T-cell (primary cell): ENCODE data around the gene GSTP1. TPM values are rescaled to one million over a fixed set of nuclear protein-coding genes. Genes with fewer than 3 reads are reported as not detected.

Experiments
- total RNA-seq, 35 experiments: library from RNA in 6 of 35; stranded (reverse) in 6 of 35; fragments of 120-200 nt in 1 of 35; gene quantifications; one replicate each; pipeline versions ENCODE4 v1.2.1 to v1.2.4 and lab custom pipeline; 2013 to 2026

The GSTP1 gene
- total RNA-seq, 5 donors from 2014 or later (not counting 1 experiment from before 2014, with no cell fraction given): 68.3 to 200 (median 151) TPM

Other genes with a start within 250 kb of the GSTP1 start
- gene POLD4, start 230.3 kb upstream of the GSTP1 start, total RNA-seq: 100 to 1,000 TPM in 2 of 5 donors, 10 to 100 TPM in 3; 55.1 to 107 (median 98.0) TPM
- 1 to 10 TPM; 2.2 to 8.5 (median 4.1) TPM for gene CLCF1, start 210.2 kb upstream of the GSTP1 start, total RNA-seq
- 10 to 100 TPM; 34.9 to 63.8 (median 56.2) TPM for gene RAD9A, start 191.8 kb upstream of the GSTP1 start, total RNA-seq
- 100 to 1,000 TPM; 118 to 198 (median 186) TPM for gene PPP1CA, start 182.0 kb upstream of the GSTP1 start, total RNA-seq
- gene TBC1D10C, start 179.7 kb upstream of the GSTP1 start, total RNA-seq: 100 to 1,000 TPM; 288 to 449 (median 436) TPM
- gene CARNS1, start 168.1 kb upstream of the GSTP1 start, total RNA-seq: 10 to 100 TPM in 2 of 5 donors, 1 to 10 TPM in 3; 5.5 to 19.1 (median 9.8) TPM
- gene RPS6KB2, start 155.3 kb upstream of the GSTP1 start, total RNA-seq: 10 to 100 TPM; 60.3 to 88.0 (median 81.9) TPM
- 100 to 1,000 TPM; 192 to 282 (median 256) TPM for gene PTPRCAP, start 146.1 kb upstream of the GSTP1 start, total RNA-seq
- 10 to 100 TPM; 23.0 to 39.4 (median 30.4) TPM for gene CORO1B, start 140.3 kb upstream of the GSTP1 start, total RNA-seq
- under 1 TPM in 1 of 5 donors, not detected in 4; 0.19 TPM for gene GPR152, start 131.1 kb upstream of the GSTP1 start, total RNA-seq
- 10 to 100 TPM in 2 of 5 donors, 1 to 10 TPM in 3; 3.5 to 16.0 (median 5.6) TPM for gene CABP4, start 128.5 kb upstream of the GSTP1 start, total RNA-seq
- gene TMEM134, start 114.6 kb upstream of the GSTP1 start, total RNA-seq: 100 to 1,000 TPM in 3 of 5 donors, 10 to 100 TPM in 2; 59.9 to 113 (median 106) TPM
- 100 to 1,000 TPM; 114 to 168 (median 154) TPM for gene AIP, start 100.8 kb upstream of the GSTP1 start, total RNA-seq
- gene PITPNM1, start 78.4 kb upstream of the GSTP1 start, total RNA-seq: 100 to 1,000 TPM in 4 of 5 donors, 10 to 100 TPM in 1; 74.2 to 167 (median 149) TPM
- 10 to 100 TPM; 31.0 to 90.8 (median 79.9) TPM for gene CDK2AP2, start 75.7 kb upstream of the GSTP1 start, total RNA-seq
- not detected for gene CABP2, start 60.4 kb upstream of the GSTP1 start, total RNA-seq
- 100 to 1,000 TPM; 199 to 250 (median 238) TPM for gene NDUFV1, start 23.1 kb downstream of the GSTP1 start, total RNA-seq
- gene NUDT8, start 46.1 kb downstream of the GSTP1 start, total RNA-seq: 1 to 10 TPM; 1.5 to 8.0 (median 4.5) TPM
- not detected for gene TBX10, start 56.0 kb downstream of the GSTP1 start, total RNA-seq
- 1 to 10 TPM in 1 of 5 donors, under 1 TPM in 2, not detected in 2; 0.54 to 1.0 (median 0.68) TPM for gene ACY3, start 66.9 kb downstream of the GSTP1 start, total RNA-seq
- not detected for gene ALDH3B2, start 90.8 kb downstream of the GSTP1 start, total RNA-seq